PC-3 (cell line): Measurements from ENCODE around the gene TAF1C.

Experiments
- EZH2 ChIP-seq: fragments of 300-600 bp; sonication (generic); IDR thresholded peaks from one replicate; pipeline ENCODE4 v1.6.1; 2017; ENCODE audit warnings: antibody characterized with exemption, mild to moderate bottlenecking, low read length; ENCODE audit not compliant: unreplicated experiment
- TF ChIP-seq, protein P1 (sequence below): fragments of 300-600 bp; sonication (generic); conservative IDR thresholded peaks from 2 replicates; pipeline ENCODE4 v1.5.1; 2017; ENCODE audit warnings: antibody characterized with exemption, low read depth, mild to moderate bottlenecking, low read length

DNA sequence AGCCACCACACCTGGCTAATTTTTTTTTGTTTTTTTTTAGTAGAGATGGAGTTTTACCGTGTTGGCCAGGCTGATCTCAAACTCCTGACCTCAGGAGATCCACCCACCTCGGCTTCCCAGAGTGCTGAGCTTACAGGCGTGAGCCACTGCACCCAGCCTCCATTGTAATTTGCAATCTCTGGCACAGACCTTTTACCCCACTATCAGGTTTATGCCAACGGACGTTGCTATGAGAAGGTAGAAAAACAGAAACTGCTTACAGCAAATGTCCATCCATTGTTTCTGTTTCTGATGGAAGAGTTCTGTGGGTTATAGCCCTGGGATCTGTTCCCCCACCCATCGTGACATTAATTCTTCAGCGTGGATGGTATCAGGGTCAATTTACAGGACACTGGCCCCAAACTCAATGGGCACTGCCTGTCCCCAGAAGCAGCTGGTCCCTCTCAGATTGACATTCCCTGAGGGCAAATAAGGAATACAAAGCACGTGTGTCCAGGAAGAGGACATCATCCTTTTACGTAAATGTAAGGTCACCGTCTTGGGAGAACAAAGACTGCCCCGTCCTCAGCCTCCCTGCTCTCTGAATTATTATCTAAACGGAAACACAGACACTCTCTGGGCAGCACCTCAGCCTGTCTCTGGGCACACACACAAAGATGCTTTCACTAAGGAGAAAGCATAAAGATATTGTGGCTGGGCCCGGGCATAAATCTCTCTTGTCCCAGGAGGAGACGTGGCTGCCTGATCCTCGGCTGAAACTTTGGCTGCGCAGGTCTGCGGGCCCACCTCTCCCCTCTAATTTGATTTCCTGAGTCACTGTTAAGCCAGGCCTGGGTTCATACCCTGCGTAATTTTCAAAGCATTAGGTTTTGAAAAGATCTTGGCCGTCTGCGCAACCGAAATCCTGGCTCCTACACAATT is 47.7 kb upstream of the TAF1C start:
- TF ChIP-seq EZH2, result no peak
- TF ChIP-seq, protein P1, sequence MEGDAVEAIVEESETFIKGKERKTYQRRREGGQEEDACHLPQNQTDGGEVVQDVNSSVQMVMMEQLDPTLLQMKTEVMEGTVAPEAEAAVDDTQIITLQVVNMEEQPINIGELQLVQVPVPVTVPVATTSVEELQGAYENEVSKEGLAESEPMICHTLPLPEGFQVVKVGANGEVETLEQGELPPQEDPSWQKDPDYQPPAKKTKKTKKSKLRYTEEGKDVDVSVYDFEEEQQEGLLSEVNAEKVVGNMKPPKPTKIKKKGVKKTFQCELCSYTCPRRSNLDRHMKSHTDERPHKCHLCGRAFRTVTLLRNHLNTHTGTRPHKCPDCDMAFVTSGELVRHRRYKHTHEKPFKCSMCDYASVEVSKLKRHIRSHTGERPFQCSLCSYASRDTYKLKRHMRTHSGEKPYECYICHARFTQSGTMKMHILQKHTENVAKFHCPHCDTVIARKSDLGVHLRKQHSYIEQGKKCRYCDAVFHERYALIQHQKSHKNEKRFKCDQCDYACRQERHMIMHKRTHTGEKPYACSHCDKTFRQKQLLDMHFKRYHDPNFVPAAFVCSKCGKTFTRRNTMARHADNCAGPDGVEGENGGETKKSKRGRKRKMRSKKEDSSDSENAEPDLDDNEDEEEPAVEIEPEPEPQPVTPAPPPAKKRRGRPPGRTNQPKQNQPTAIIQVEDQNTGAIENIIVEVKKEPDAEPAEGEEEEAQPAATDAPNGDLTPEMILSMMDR, result no peak
